ENCODE results near the gene P4HTM. TPM values are rescaled to one million over a fixed set of nuclear protein-coding genes. Genes with fewer than 3 reads are reported as not detected.

The P4HTM gene
- total RNA-seq, 1 donor from 2014 or later, result 17.2 TPM

- H3K27me3 ChIP-seq (ENCODE audit: control insufficient read depth in 3 of 3, insufficient read depth in 3 of 3, low read length in 3 of 3), result no peaks in the 10 kb centered on the region
- peaks cover under 1 to 5% (median 5%) of the 10 kb centered on the region in 3 donors for H3K4me1 ChIP-seq (ENCODE audit: control insufficient read depth in 3 of 3, insufficient read depth in 3 of 3, low read length in 3 of 3)
- peaks cover 13 to 23% (median 17%) of the 10 kb centered on the region in 3 donors for H3K36me3 ChIP-seq (ENCODE audit: control insufficient read depth in 3 of 3, insufficient read depth in 3 of 3, low read length in 3 of 3)
- no peak overlapping the region for H3K4me3 ChIP-seq (ENCODE audit: low read length in 3 of 3)
- no peaks in the 10 kb centered on the region for H3K9me3 ChIP-seq (ENCODE audit: control insufficient read depth in 3 of 3, low read length in 3 of 3)
- no peak overlapping the region for H3K27ac ChIP-seq (ENCODE audit: low read depth, low read length)
- H3K9ac ChIP-seq (ENCODE audit: low read depth in 1 of 3, low read length in 3 of 3), result peak overlapping the region in 1 of 3 donors; percentile 5
These were observed 29.1 kb upstream of the P4HTM start for GRCh38 chr3:48960841-48961413.

GRCh38 chr3:48962340-48962739 lies 27.7 kb upstream of the P4HTM start:
- H3K9ac ChIP-seq (ENCODE audit: low read depth in 1 of 3, low read length in 3 of 3), result no peak overlapping the region
- H3K36me3 ChIP-seq (ENCODE audit: control insufficient read depth in 3 of 3, insufficient read depth in 3 of 3, low read length in 3 of 3), result peaks cover 20 to 34% (median 23%) of the 10 kb centered on the region in 3 donors

GRCh38 chr3:48962939-48963338 lies 27.1 kb upstream of the P4HTM start:
- Histone ChIP-seq H3K4me3 (ENCODE audit: low read length in 3 of 3) (no peak overlapping the region), H3K9me3 (ENCODE audit: control insufficient read depth in 3 of 3, low read length in 3 of 3) (no peaks in the 10 kb centered on the region), H3K27me3 (ENCODE audit: control insufficient read depth in 3 of 3, insufficient read depth in 3 of 3, low read length in 3 of 3) (no peaks in the 10 kb centered on the region), H3K9ac (ENCODE audit: low read depth in 1 of 3, low read length in 3 of 3) (no peak overlapping the region), H3K27ac (ENCODE audit: low read depth, low read length) (no peak overlapping the region), H3K36me3 (ENCODE audit: control insufficient read depth in 3 of 3, insufficient read depth in 3 of 3, low read length in 3 of 3) (peaks cover 22 to 34% (median 23%) of the 10 kb centered on the region in 3 donors), H3K4me1 (ENCODE audit: control insufficient read depth in 3 of 3, insufficient read depth in 3 of 3, low read length in 3 of 3) (peaks cover 9 to 17% (median 16%) of the 10 kb centered on the region in 3 donors)

More at GRCh38 chr3:48962340-48962739, 27.7 kb upstream of the P4HTM start:
- no peak overlapping the region for H3K27ac ChIP-seq (ENCODE audit: low read depth, low read length)
- no peak overlapping the region for H3K4me3 ChIP-seq (ENCODE audit: low read length in 3 of 3)
- H3K27me3 ChIP-seq (ENCODE audit: control insufficient read depth in 3 of 3, insufficient read depth in 3 of 3, low read length in 3 of 3), result no peaks in the 10 kb centered on the region
- no peaks in the 10 kb centered on the region for H3K9me3 ChIP-seq (ENCODE audit: control insufficient read depth in 3 of 3, low read length in 3 of 3)
- H3K4me1 ChIP-seq (ENCODE audit: control insufficient read depth in 3 of 3, insufficient read depth in 3 of 3, low read length in 3 of 3), result peaks cover 8 to 16% (median 15%) of the 10 kb centered on the region in 3 donors

- H3K9ac ChIP-seq (ENCODE audit: low read depth in 1 of 3, low read length in 3 of 3), result no peak overlapping the region
- no peaks in the 10 kb centered on the region for H3K27me3 ChIP-seq (ENCODE audit: control insufficient read depth in 3 of 3, insufficient read depth in 3 of 3, low read length in 3 of 3)
- H3K4me3 ChIP-seq (ENCODE audit: low read length in 3 of 3), result no peak overlapping the region
- H3K36me3 ChIP-seq (ENCODE audit: control insufficient read depth in 3 of 3, insufficient read depth in 3 of 3, low read length in 3 of 3), result peaks cover 23 to 35% (median 27%) of the 10 kb centered on the region in 3 donors
- H3K4me1 ChIP-seq (ENCODE audit: control insufficient read depth in 3 of 3, insufficient read depth in 3 of 3, low read length in 3 of 3), result peaks cover 9 to 17% (median 16%) of the 10 kb centered on the region in 3 donors
- no peak overlapping the region for H3K27ac ChIP-seq (ENCODE audit: low read depth, low read length)
- H3K9me3 ChIP-seq (ENCODE audit: control insufficient read depth in 3 of 3, low read length in 3 of 3), result no peaks in the 10 kb centered on the region
These were observed 26.4 kb upstream of the P4HTM start for GRCh38 chr3:48963591-48963990.

GRCh38 chr3:48966367-48966766 lies 23.7 kb upstream of the P4HTM start:
- H3K4me1 ChIP-seq (ENCODE audit: control insufficient read depth in 3 of 3, insufficient read depth in 3 of 3, low read length in 3 of 3), result peaks cover 10 to 17% (median 11%) of the 10 kb centered on the region in 3 donors
- H3K36me3 ChIP-seq (ENCODE audit: control insufficient read depth in 3 of 3, insufficient read depth in 3 of 3, low read length in 3 of 3), result peaks cover 38 to 54% (median 53%) of the 10 kb centered on the region in 3 donors
- no peak overlapping the region for H3K9ac ChIP-seq (ENCODE audit: low read depth in 1 of 3, low read length in 3 of 3)
- H3K9me3 ChIP-seq (ENCODE audit: control insufficient read depth in 3 of 3, low read length in 3 of 3), result no peaks in the 10 kb centered on the region
- peak overlapping the region; percentile 32 for H3K27ac ChIP-seq (ENCODE audit: low read depth, low read length)
- H3K4me3 ChIP-seq (ENCODE audit: low read length in 3 of 3), result no peak overlapping the region
- no peaks in the 10 kb centered on the region for H3K27me3 ChIP-seq (ENCODE audit: control insufficient read depth in 3 of 3, insufficient read depth in 3 of 3, low read length in 3 of 3)

- Histone ChIP-seq H3K36me3 (ENCODE audit: control insufficient read depth in 3 of 3, insufficient read depth in 3 of 3, low read length in 3 of 3) (peaks cover 44 to 60% (median 54%) of the 10 kb centered on the region in 3 donors), H3K27ac (ENCODE audit: low read depth, low read length) (peak overlapping the region; percentile 32), H3K27me3 (ENCODE audit: control insufficient read depth in 3 of 3, insufficient read depth in 3 of 3, low read length in 3 of 3) (no peaks in the 10 kb centered on the region), H3K9me3 (ENCODE audit: control insufficient read depth in 3 of 3, low read length in 3 of 3) (no peaks in the 10 kb centered on the region), H3K9ac (ENCODE audit: low read depth in 1 of 3, low read length in 3 of 3) (peak overlapping the region in 1 of 3 donors; percentile 26), H3K4me1 (ENCODE audit: control insufficient read depth in 3 of 3, insufficient read depth in 3 of 3, low read length in 3 of 3) (peaks cover 10 to 17% (median 11%) of the 10 kb centered on the region in 3 donors), H3K4me3 (ENCODE audit: low read length in 3 of 3) (no peak overlapping the region)
These were observed 23.1 kb upstream of the P4HTM start for GRCh38 chr3:48966876-48967361.

GRCh38 chr3:48970586-48970985 lies 19.5 kb upstream of the P4HTM start:
- no peaks in the 10 kb centered on the region for H3K27me3 ChIP-seq (ENCODE audit: control insufficient read depth in 3 of 3, insufficient read depth in 3 of 3, low read length in 3 of 3)

GRCh38 chr3:48974076-48974864 lies 15.8 kb upstream of the P4HTM start:
- Histone ChIP-seq H3K27me3 (ENCODE audit: control insufficient read depth in 3 of 3, insufficient read depth in 3 of 3, low read length in 3 of 3) (no peaks in the 10 kb centered on the region), H3K36me3 (ENCODE audit: control insufficient read depth in 3 of 3, insufficient read depth in 3 of 3, low read length in 3 of 3) (peaks cover 64 to 88% (median 75%) of the 10 kb centered on the region in 3 donors), H3K4me1 (ENCODE audit: control insufficient read depth in 3 of 3, insufficient read depth in 3 of 3, low read length in 3 of 3) (peaks cover 0 to 2% (median 0%) of the 10 kb centered on the region in 3 donors), H3K9ac (ENCODE audit: low read depth in 1 of 3, low read length in 3 of 3) (no peak overlapping the region), H3K27ac (ENCODE audit: low read depth, low read length) (no peak overlapping the region), H3K9me3 (ENCODE audit: control insufficient read depth in 3 of 3, low read length in 3 of 3) (no peaks in the 10 kb centered on the region), H3K4me3 (ENCODE audit: low read length in 3 of 3) (no peak overlapping the region)

More at GRCh38 chr3:48970586-48970985, 19.5 kb upstream of the P4HTM start:
- H3K4me1 ChIP-seq (ENCODE audit: control insufficient read depth in 3 of 3, insufficient read depth in 3 of 3, low read length in 3 of 3), result peaks cover 10 to 17% (median 11%) of the 10 kb centered on the region in 3 donors
- H3K9ac ChIP-seq (ENCODE audit: low read depth in 1 of 3, low read length in 3 of 3), result no peak overlapping the region
- H3K4me3 ChIP-seq (ENCODE audit: low read length in 3 of 3), result no peak overlapping the region
- H3K27ac ChIP-seq (ENCODE audit: low read depth, low read length), result no peak overlapping the region
- peaks cover 61 to 78% (median 72%) of the 10 kb centered on the region in 3 donors for H3K36me3 ChIP-seq (ENCODE audit: control insufficient read depth in 3 of 3, insufficient read depth in 3 of 3, low read length in 3 of 3)
- no peaks in the 10 kb centered on the region for H3K9me3 ChIP-seq (ENCODE audit: control insufficient read depth in 3 of 3, low read length in 3 of 3)

- Histone ChIP-seq H3K9ac (ENCODE audit: low read depth in 1 of 3, low read length in 3 of 3) (no peak overlapping the region), H3K36me3 (ENCODE audit: control insufficient read depth in 3 of 3, insufficient read depth in 3 of 3, low read length in 3 of 3) (peaks cover 66 to 89% (median 74%) of the 10 kb centered on the region in 3 donors), H3K27ac (ENCODE audit: low read depth, low read length) (no peak overlapping the region)
These were observed 10.6 kb upstream of the P4HTM start for GRCh38 chr3:48979451-48979850.

GRCh38 chr3:48980295-48980694 lies 9.7 kb upstream of the P4HTM start:
- no peaks in the 10 kb centered on the region for H3K27me3 ChIP-seq (ENCODE audit: control insufficient read depth in 3 of 3, insufficient read depth in 3 of 3, low read length in 3 of 3)
- H3K9ac ChIP-seq (ENCODE audit: low read depth in 1 of 3, low read length in 3 of 3), result no peak overlapping the region
- H3K4me3 ChIP-seq (ENCODE audit: low read length in 3 of 3), result no peak overlapping the region
- H3K36me3 ChIP-seq (ENCODE audit: control insufficient read depth in 3 of 3, insufficient read depth in 3 of 3, low read length in 3 of 3), result peaks cover 64 to 85% (median 74%) of the 10 kb centered on the region in 3 donors
- H3K4me1 ChIP-seq (ENCODE audit: control insufficient read depth in 3 of 3, insufficient read depth in 3 of 3, low read length in 3 of 3), result no peaks in the 10 kb centered on the region
- no peak overlapping the region for H3K27ac ChIP-seq (ENCODE audit: low read depth, low read length)
- H3K9me3 ChIP-seq (ENCODE audit: control insufficient read depth in 3 of 3, low read length in 3 of 3), result no peaks in the 10 kb centered on the region

More at GRCh38 chr3:48979451-48979850, 10.6 kb upstream of the P4HTM start:
- no peaks in the 10 kb centered on the region for H3K4me1 ChIP-seq (ENCODE audit: control insufficient read depth in 3 of 3, insufficient read depth in 3 of 3, low read length in 3 of 3)
- no peak overlapping the region for H3K4me3 ChIP-seq (ENCODE audit: low read length in 3 of 3)
- no peaks in the 10 kb centered on the region for H3K9me3 ChIP-seq (ENCODE audit: control insufficient read depth in 3 of 3, low read length in 3 of 3)
- no peaks in the 10 kb centered on the region for H3K27me3 ChIP-seq (ENCODE audit: control insufficient read depth in 3 of 3, insufficient read depth in 3 of 3, low read length in 3 of 3)
